ENCODE measurements around the gene LEF1. TPM values are rescaled to one million over a fixed set of nuclear protein-coding genes. Genes with fewer than 3 reads are reported as not detected.
A peak's percentile ranks its signal among the peaks of the same experiment; 100 is the strongest.

Gene LEF1
- total and polyA plus RNA-seq, 9 of the 15 experiments (the other 6 are each of a cell fraction or from before 2014, with no cell fraction given), result 15.1 to 81.1 (median 29.7) TPM

GRCh38 chr4:108171339-108172230 lies 2.9 kb upstream of the LEF1 start:
- in situ Hi-C loops (cut with MboI) (no loop called here), intact Hi-C loops (cut with micrococcal nuclease) (no loop called here)
- Histone ChIP-seq H3K9me3 (replicated peaks; ENCODE audit: control insufficient read depth, insufficient read depth, low read depth, low read length) (no peaks in the 10 kb centered on the region), H3K9me1 (ENCODE audit: control insufficient read depth, insufficient read depth, low read length) (no peaks in the 10 kb centered on the region), H3K79me2 (ENCODE audit: control insufficient read depth, insufficient read depth, low read length) (peaks cover 14% of the 10 kb centered on the region), H3K4me1 (replicated peaks in 1 of 2; ENCODE audit: control insufficient read depth in 2 of 2, insufficient read depth in 2 of 2, low read length in 2 of 2) (peaks cover 2 to 45% of the 10 kb centered on the region in 2 experiments; a peak in 4 of 5 replicates), H3K4me3 (no peak overlapping the region), H3K27me3 (ENCODE audit: control insufficient read depth in 2 of 2, insufficient read depth in 2 of 2, low read length in 2 of 2) (no peaks in the 10 kb centered on the region), H3K27ac (ENCODE audit: extremely low read depth, low read depth, low read length) (no peak overlapping the region), H2AFZ (ENCODE audit: low read depth, low read length) (peak overlapping the region; percentile 81), H3K4me2 (ENCODE audit: insufficient read depth, low read length) (no peak overlapping the region), H4K20me1 (replicated peaks; ENCODE audit: control insufficient read depth, insufficient read depth, low read length) (no peaks in the 10 kb centered on the region), H3K36me3 (ENCODE audit: control insufficient read depth, insufficient read depth, low read length) (no peaks in the 10 kb centered on the region; the same call in 2 of the 3 replicates), H3K9ac (ENCODE audit: insufficient read depth in 1 of 2, low read depth in 2 of 2, low read length in 2 of 2) (no peak overlapping the region)
- no peak for ATAC-seq
- ChIA-PET POLR2A (interaction anchor here (0.6 kb wide), 1 partner anchor 1656 kb away, joined by 4 read pairs; no protein-coding TSS in a partner anchor), CTCF (ENCODE audit: low intra/inter-chr PET ratio) (no interaction called here)
- no TSS peak for BruUV-seq (replicated peaks)
- TF ChIP-seq CEBPG (CRISPR knock-in tag; IDR thresholded peaks at IDR 0.05) (no peak), CEBPG (tag; conservative IDR thresholded peaks at IDR 0.05 in 1 of 2, IDR thresholded peaks at IDR 0.05 in 1 of 2) (no peak), HSF4 (CRISPR knock-in tag; IDR thresholded peaks at IDR 0.05; ENCODE audit: borderline replicate concordance) (no peak), NKRF (IDR thresholded peaks at IDR 0.05; ENCODE audit: borderline replicate concordance) (no peak), HCFC1 (IDR thresholded peaks at IDR 0.05; ENCODE audit: low read depth, low read length) (no peak), ZNF586 (CRISPR knock-in tag; conservative IDR thresholded peaks at IDR 0.05) (no peak), GATAD2A (IDR thresholded peaks at IDR 0.05) (no peak), DNMT1 (IDR thresholded peaks at IDR 0.05) (no peak), NR2F6 (CRISPR knock-in tag; IDR thresholded peaks at IDR 0.05) (no peak), MYBL2 (IDR thresholded peaks at IDR 0.05; ENCODE audit: low read depth) (no peak), MYBL2 (CRISPR knock-in tag; IDR thresholded peaks at IDR 0.05; ENCODE audit: borderline replicate concordance) (no peak), SRSF9 (IDR thresholded peaks at IDR 0.05; ENCODE audit: borderline replicate concordance, low read depth, low read length) (no peak), TCF3 (CRISPR knock-in tag; IDR thresholded peaks at IDR 0.05) (no peak), CREM (IDR thresholded peaks at IDR 0.05; ENCODE audit: low read depth) (no peak), RUNX1 (IDR thresholded peaks at IDR 0.05; ENCODE audit: low read depth) (no peak)
- TF ChIP-seq, protein P1, sequence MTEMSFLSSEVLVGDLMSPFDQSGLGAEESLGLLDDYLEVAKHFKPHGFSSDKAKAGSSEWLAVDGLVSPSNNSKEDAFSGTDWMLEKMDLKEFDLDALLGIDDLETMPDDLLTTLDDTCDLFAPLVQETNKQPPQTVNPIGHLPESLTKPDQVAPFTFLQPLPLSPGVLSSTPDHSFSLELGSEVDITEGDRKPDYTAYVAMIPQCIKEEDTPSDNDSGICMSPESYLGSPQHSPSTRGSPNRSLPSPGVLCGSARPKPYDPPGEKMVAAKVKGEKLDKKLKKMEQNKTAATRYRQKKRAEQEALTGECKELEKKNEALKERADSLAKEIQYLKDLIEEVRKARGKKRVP (CRISPR knock-in tag; IDR thresholded peaks at IDR 0.05), result no peak
- TF ChIP-seq, protein P2, sequence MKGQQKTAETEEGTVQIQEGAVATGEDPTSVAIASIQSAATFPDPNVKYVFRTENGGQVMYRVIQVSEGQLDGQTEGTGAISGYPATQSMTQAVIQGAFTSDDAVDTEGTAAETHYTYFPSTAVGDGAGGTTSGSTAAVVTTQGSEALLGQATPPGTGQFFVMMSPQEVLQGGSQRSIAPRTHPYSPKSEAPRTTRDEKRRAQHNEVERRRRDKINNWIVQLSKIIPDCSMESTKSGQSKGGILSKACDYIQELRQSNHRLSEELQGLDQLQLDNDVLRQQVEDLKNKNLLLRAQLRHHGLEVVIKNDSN (CRISPR knock-in tag; IDR thresholded peaks at IDR 0.05), result no peak
- DNase-seq (ENCODE audit: extremely low read depth in 1 of 4, low spot score in 3 of 4), result no peak
- 83% methylated on average over 37 of the region's 52 CpGs for WGBS (ENCODE audit: insufficient coverage, low coverage, missing lambda C conversion rate)
- FAIRE-seq, result no peak

All from K562 (cell line).